ENCODE data around the gene DENND1C.

DENND1C gene

GRCh38 chr19:6457958-6458694 lies 23.5 kb downstream of the DENND1C start:
- H3K4me1 ChIP-seq (ENCODE audit: control insufficient read depth, low read depth, low read length), result no peaks in the 10 kb centered on the region
- H3K9ac ChIP-seq (ENCODE audit: low read length), result no peak overlapping the region
- H3K27ac ChIP-seq (ENCODE audit: low read depth, low read length), result no peak overlapping the region
- no peak overlapping the region for H2BK5ac ChIP-seq (ENCODE audit: low read length)
- H3K36me3 ChIP-seq (ENCODE audit: control insufficient read depth, insufficient read depth, low read length), result no peaks in the 10 kb centered on the region
- H3K79me2 ChIP-seq (ENCODE audit: control insufficient read depth, insufficient read depth, low read length), result no peaks in the 10 kb centered on the region
- no peak overlapping the region for H2BK120ac ChIP-seq (ENCODE audit: low read depth, low read length)
- no peak for DNase-seq
- no peak overlapping the region for H3K23ac ChIP-seq (ENCODE audit: low read length)
- H3K27me3 ChIP-seq (ENCODE audit: insufficient read depth, low read length, poor library complexity), result no peaks in the 10 kb centered on the region
- H3K79me1 ChIP-seq (ENCODE audit: low read length), result no peaks in the 10 kb centered on the region
- H3K4ac ChIP-seq (ENCODE audit: low read depth, low read length), result no peak overlapping the region
- H3K4me2 ChIP-seq (ENCODE audit: low read length), result no peak overlapping the region
- no CpG with 5 or more reads among the region's 17 CpGs for WGBS (ENCODE audit: extremely low coverage, insufficient coverage, low lambda C conversion rate)
- no peak overlapping the region for H4K8ac ChIP-seq (ENCODE audit: low read depth, low read length)
- no peak overlapping the region for H4K5ac ChIP-seq (ENCODE audit: low read length)
- H3K4me3 ChIP-seq (ENCODE audit: low read length), result no peak overlapping the region
- no peak overlapping the region for H2AK5ac ChIP-seq (ENCODE audit: low read length)
- no peak overlapping the region for H3K18ac ChIP-seq (ENCODE audit: low read length)
- H2BK15ac ChIP-seq (replicated peaks; ENCODE audit: low read depth), result no peak overlapping the region
- peak overlapping the region; percentile 25 for H3K56ac ChIP-seq (ENCODE audit: low read length)

GRCh38 chr19:6455924-6456323 lies 25.7 kb downstream of the DENND1C start:
- WGBS (ENCODE audit: extremely low coverage, insufficient coverage, low lambda C conversion rate), result no CpG with 5 or more reads among the region's 15 CpGs
- no peaks in the 10 kb centered on the region for H3K36me3 ChIP-seq (ENCODE audit: control insufficient read depth, insufficient read depth, low read length)
- DNase-seq, result no peak

GRCh38 chr19:6453951-6454565 lies 27.5 kb downstream of the DENND1C start:
- Histone ChIP-seq H4K8ac (ENCODE audit: low read depth, low read length) (no peak overlapping the region), H3K18ac (ENCODE audit: low read length) (no peak overlapping the region), H4K5ac (ENCODE audit: low read length) (no peak overlapping the region), H3K27me3 (ENCODE audit: insufficient read depth, low read length, poor library complexity) (no peaks in the 10 kb centered on the region), H3K79me2 (ENCODE audit: control insufficient read depth, insufficient read depth, low read length) (no peaks in the 10 kb centered on the region), H2AK5ac (ENCODE audit: low read length) (no peak overlapping the region), H2BK15ac (replicated peaks; ENCODE audit: low read depth) (no peak overlapping the region), H2BK120ac (ENCODE audit: low read depth, low read length) (no peak overlapping the region), H3K4me2 (ENCODE audit: low read length) (no peak overlapping the region), H3K4ac (ENCODE audit: low read depth, low read length) (no peak overlapping the region), H3K36me3 (ENCODE audit: control insufficient read depth, insufficient read depth, low read length) (no peaks in the 10 kb centered on the region), H3K79me1 (ENCODE audit: low read length) (no peaks in the 10 kb centered on the region), H3K4me1 (ENCODE audit: control insufficient read depth, low read depth, low read length) (no peaks in the 10 kb centered on the region), H3K56ac (ENCODE audit: low read length) (no peak overlapping the region), H2BK5ac (ENCODE audit: low read length) (no peak overlapping the region), H3K4me3 (ENCODE audit: low read length) (no peak overlapping the region), H3K9ac (ENCODE audit: low read length) (no peak overlapping the region), H3K27ac (ENCODE audit: low read depth, low read length) (no peak overlapping the region), H3K23ac (ENCODE audit: low read length) (no peak overlapping the region)
- WGBS (ENCODE audit: extremely low coverage, insufficient coverage, low lambda C conversion rate), result no CpG with 5 or more reads among the region's 11 CpGs
- no peak for DNase-seq

More at GRCh38 chr19:6455924-6456323, 25.7 kb downstream of the DENND1C start:
- Histone ChIP-seq H4K8ac (ENCODE audit: low read depth, low read length) (no peak overlapping the region), H2AK5ac (ENCODE audit: low read length) (no peak overlapping the region), H3K27ac (ENCODE audit: low read depth, low read length) (no peak overlapping the region), H3K4me3 (ENCODE audit: low read length) (no peak overlapping the region), H3K23ac (ENCODE audit: low read length) (no peak overlapping the region), H2BK120ac (ENCODE audit: low read depth, low read length) (no peak overlapping the region), H3K18ac (ENCODE audit: low read length) (no peak overlapping the region), H3K56ac (ENCODE audit: low read length) (no peak overlapping the region), H3K4me2 (ENCODE audit: low read length) (no peak overlapping the region), H2BK15ac (replicated peaks; ENCODE audit: low read depth) (no peak overlapping the region), H3K27me3 (ENCODE audit: insufficient read depth, low read length, poor library complexity) (no peaks in the 10 kb centered on the region), H3K79me1 (ENCODE audit: low read length) (no peaks in the 10 kb centered on the region), H3K9ac (ENCODE audit: low read length) (no peak overlapping the region), H3K4me1 (ENCODE audit: control insufficient read depth, low read depth, low read length) (no peaks in the 10 kb centered on the region), H3K4ac (ENCODE audit: low read depth, low read length) (no peak overlapping the region), H2BK5ac (ENCODE audit: low read length) (no peak overlapping the region), H3K79me2 (ENCODE audit: control insufficient read depth, insufficient read depth, low read length) (no peaks in the 10 kb centered on the region), H4K5ac (ENCODE audit: low read length) (no peak overlapping the region)

GRCh38 chr19:6452899-6453298 lies 28.7 kb downstream of the DENND1C start:
- no peaks in the 10 kb centered on the region for H3K27me3 ChIP-seq (ENCODE audit: insufficient read depth, low read length, poor library complexity)
- WGBS (ENCODE audit: extremely low coverage, insufficient coverage, low lambda C conversion rate), result no CpG with 5 or more reads among the region's 2 CpGs
- H3K4me3 ChIP-seq (ENCODE audit: low read length), result no peak overlapping the region
- H3K36me3 ChIP-seq (ENCODE audit: control insufficient read depth, insufficient read depth, low read length), result no peaks in the 10 kb centered on the region
- H4K8ac ChIP-seq (ENCODE audit: low read depth, low read length), result no peak overlapping the region
- no peak overlapping the region for H3K56ac ChIP-seq (ENCODE audit: low read length)
- H3K4me1 ChIP-seq (ENCODE audit: control insufficient read depth, low read depth, low read length), result no peaks in the 10 kb centered on the region
- H2BK5ac ChIP-seq (ENCODE audit: low read length), result no peak overlapping the region
- no peaks in the 10 kb centered on the region for H3K79me2 ChIP-seq (ENCODE audit: control insufficient read depth, insufficient read depth, low read length)
- no peak overlapping the region for H2AK5ac ChIP-seq (ENCODE audit: low read length)
- no peak overlapping the region for H2BK120ac ChIP-seq (ENCODE audit: low read depth, low read length)
- H2BK15ac ChIP-seq (replicated peaks; ENCODE audit: low read depth), result no peak overlapping the region
- no peak overlapping the region for H3K23ac ChIP-seq (ENCODE audit: low read length)
- H3K27ac ChIP-seq (ENCODE audit: low read depth, low read length), result no peak overlapping the region
- H3K4ac ChIP-seq (ENCODE audit: low read depth, low read length), result no peak overlapping the region
- no peak overlapping the region for H3K4me2 ChIP-seq (ENCODE audit: low read length)
- no peak overlapping the region for H4K5ac ChIP-seq (ENCODE audit: low read length)
- H3K9ac ChIP-seq (ENCODE audit: low read length), result no peak overlapping the region
- no peak for DNase-seq
- no peak overlapping the region for H3K18ac ChIP-seq (ENCODE audit: low read length)
- no peaks in the 10 kb centered on the region for H3K79me1 ChIP-seq (ENCODE audit: low read length)

- Histone ChIP-seq H3K4ac (ENCODE audit: low read depth, low read length) (no peak overlapping the region), H2BK15ac (replicated peaks; ENCODE audit: low read depth) (no peak overlapping the region), H3K4me3 (ENCODE audit: low read length) (no peak overlapping the region), H3K4me1 (ENCODE audit: control insufficient read depth, low read depth, low read length) (no peaks in the 10 kb centered on the region), H2BK120ac (ENCODE audit: low read depth, low read length) (no peak overlapping the region), H3K79me1 (ENCODE audit: low read length) (no peaks in the 10 kb centered on the region), H2AK5ac (ENCODE audit: low read length) (no peak overlapping the region), H3K27me3 (ENCODE audit: insufficient read depth, low read length, poor library complexity) (no peaks in the 10 kb centered on the region), H3K9ac (ENCODE audit: low read length) (no peak overlapping the region), H3K79me2 (ENCODE audit: control insufficient read depth, insufficient read depth, low read length) (no peaks in the 10 kb centered on the region), H3K27ac (ENCODE audit: low read depth, low read length) (no peak overlapping the region), H3K56ac (ENCODE audit: low read length) (no peak overlapping the region), H4K8ac (ENCODE audit: low read depth, low read length) (no peak overlapping the region), H3K23ac (ENCODE audit: low read length) (no peak overlapping the region), H3K36me3 (ENCODE audit: control insufficient read depth, insufficient read depth, low read length) (no peaks in the 10 kb centered on the region), H4K5ac (ENCODE audit: low read length) (no peak overlapping the region), H3K4me2 (ENCODE audit: low read length) (no peak overlapping the region), H2BK5ac (ENCODE audit: low read length) (no peak overlapping the region), H3K18ac (ENCODE audit: low read length) (no peak overlapping the region)
- WGBS (ENCODE audit: extremely low coverage, insufficient coverage, low lambda C conversion rate), result no CpG with 5 or more reads among the region's 19 CpGs
- DNase-seq, result no peak
Measured at GRCh38 chr19:6452223-6452614, 29.4 kb downstream of the DENND1C start.
